Measurements from ENCODE around the gene TMEM238.

DNA sequence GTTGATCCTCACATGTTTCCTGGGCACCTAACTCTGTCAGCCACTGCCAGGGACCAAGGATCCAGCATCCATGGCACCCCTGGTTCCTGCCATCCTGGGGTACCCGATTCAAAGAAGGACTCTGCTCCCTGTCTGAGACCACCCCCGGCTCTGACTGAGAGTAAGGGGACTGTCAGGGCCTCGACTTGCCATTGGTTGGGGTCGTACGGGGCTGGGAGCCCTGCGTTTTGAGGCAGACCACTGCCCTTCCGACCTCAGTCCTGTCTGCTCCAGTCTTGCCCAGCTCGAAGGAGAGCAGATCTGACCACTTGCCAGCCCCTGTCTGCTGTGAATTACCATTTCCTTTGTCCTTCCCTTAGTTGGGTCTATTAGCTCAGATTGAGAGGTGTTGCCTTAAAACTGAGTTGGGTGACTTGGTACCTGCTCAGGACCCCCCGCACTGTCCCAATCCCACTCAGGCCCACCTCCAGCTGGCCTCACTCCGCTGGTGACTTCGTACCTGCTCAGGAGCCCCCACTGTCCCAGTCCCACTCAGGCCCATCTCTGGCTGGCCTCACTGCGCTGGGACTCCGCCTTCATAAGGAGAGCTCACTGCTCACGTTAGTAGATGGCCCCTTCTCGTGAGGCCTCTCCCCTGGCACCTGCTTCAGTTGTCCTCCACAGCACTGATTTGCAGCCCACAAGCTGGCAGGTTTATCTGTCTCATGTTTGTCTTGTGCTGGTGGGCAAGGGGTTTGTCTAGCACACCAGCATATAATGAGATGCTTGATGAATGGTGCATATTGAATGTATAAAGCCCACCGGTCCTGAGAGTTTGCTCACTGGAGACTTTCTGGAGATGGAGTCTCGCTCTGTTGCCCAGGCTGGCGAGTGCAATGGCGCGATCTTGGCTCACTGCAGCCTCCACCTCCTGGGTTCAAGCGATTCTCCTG lies 5.6 kb upstream of the TMEM238 start:
- TF ChIP-seq POLR2A (IDR thresholded peaks at IDR 0.05): no peak
- TF ChIP-seq, protein P1, sequence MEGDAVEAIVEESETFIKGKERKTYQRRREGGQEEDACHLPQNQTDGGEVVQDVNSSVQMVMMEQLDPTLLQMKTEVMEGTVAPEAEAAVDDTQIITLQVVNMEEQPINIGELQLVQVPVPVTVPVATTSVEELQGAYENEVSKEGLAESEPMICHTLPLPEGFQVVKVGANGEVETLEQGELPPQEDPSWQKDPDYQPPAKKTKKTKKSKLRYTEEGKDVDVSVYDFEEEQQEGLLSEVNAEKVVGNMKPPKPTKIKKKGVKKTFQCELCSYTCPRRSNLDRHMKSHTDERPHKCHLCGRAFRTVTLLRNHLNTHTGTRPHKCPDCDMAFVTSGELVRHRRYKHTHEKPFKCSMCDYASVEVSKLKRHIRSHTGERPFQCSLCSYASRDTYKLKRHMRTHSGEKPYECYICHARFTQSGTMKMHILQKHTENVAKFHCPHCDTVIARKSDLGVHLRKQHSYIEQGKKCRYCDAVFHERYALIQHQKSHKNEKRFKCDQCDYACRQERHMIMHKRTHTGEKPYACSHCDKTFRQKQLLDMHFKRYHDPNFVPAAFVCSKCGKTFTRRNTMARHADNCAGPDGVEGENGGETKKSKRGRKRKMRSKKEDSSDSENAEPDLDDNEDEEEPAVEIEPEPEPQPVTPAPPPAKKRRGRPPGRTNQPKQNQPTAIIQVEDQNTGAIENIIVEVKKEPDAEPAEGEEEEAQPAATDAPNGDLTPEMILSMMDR (IDR thresholded peaks at IDR 0.05): no peak
